Ammon's horn (tissue), 1 donor: ENCODE measurements around the gene GLRX5.
"Not testable (repeated sequence)": the region's sequence is repeated elsewhere in the genome, so short reads cannot be mapped to it uniquely, and the experiment has no call there.

Experiments
- DNase-seq: peaks from one replicate; pipeline ENCODE4 v3.0.0-alpha.2; 2016; ENCODE audit warnings: low spot score

Gene GLRX5

GRCh38 chr14:95499354-95499750 lies 35.5 kb upstream of the GLRX5 start:
- DNase-seq = no peak

- DNase-seq = peak; percentile 92
Observed at GRCh38 chr14:95500201-95500681, 34.6 kb upstream of the GLRX5 start.

GRCh38 chr14:95500772-95501401 lies 34.0 kb upstream of the GLRX5 start:
- peak; percentile 72 for DNase-seq

GRCh38 chr14:95502381-95502950 lies 32.4 kb upstream of the GLRX5 start:
- DNase-seq = no peak

- DNase-seq = no peak
Observed at GRCh38 chr14:95503365-95504134, 31.3 kb upstream of the GLRX5 start.

GRCh38 chr14:95504135-95505029 lies 30.5 kb upstream of the GLRX5 start:
- DNase-seq = no peak

- no peak for DNase-seq
Observed at GRCh38 chr14:95505030-95505589, 29.7 kb upstream of the GLRX5 start.

- DNase-seq = peak; percentile 81
Observed at GRCh38 chr14:95507174-95507573, 27.7 kb upstream of the GLRX5 start.

GRCh38 chr14:95507701-95508103 lies 27.1 kb upstream of the GLRX5 start:
- DNase-seq = no peak

GRCh38 chr14:95508377-95508776 lies 26.5 kb upstream of the GLRX5 start:
- no peak for DNase-seq

GRCh38 chr14:95509495-95509894 lies 25.4 kb upstream of the GLRX5 start:
- DNase-seq = no peak

- not testable (repeated sequence) for DNase-seq
Observed at GRCh38 chr14:95510344-95510743, 24.5 kb upstream of the GLRX5 start.

GRCh38 chr14:95510804-95511203 lies 24.0 kb upstream of the GLRX5 start:
- DNase-seq = no peak

- no peak for DNase-seq
Observed at GRCh38 chr14:95511687-95512086, 23.2 kb upstream of the GLRX5 start.

- no peak for DNase-seq
Observed at GRCh38 chr14:95513291-95513690, 21.6 kb upstream of the GLRX5 start.

GRCh38 chr14:95514131-95515079 lies 20.4 kb upstream of the GLRX5 start:
- no peak for DNase-seq

GRCh38 chr14:95515080-95515489 lies 19.8 kb upstream of the GLRX5 start:
- DNase-seq = peak; percentile 80

- peak; percentile 81 for DNase-seq
Observed at GRCh38 chr14:95515596-95516552, 19.0 kb upstream of the GLRX5 start.

GRCh38 chr14:95516554-95517181 lies 18.2 kb upstream of the GLRX5 start, which contains the start of gene SYNE3:
SYNE3 (minus strand) TSS chr14:95516650; CDS start chr14:95475821, 40,829 bp downstream.
- DNase-seq = no peak
